GM12878 (cell line): ENCODE data around the gene GINM1. TPM values are rescaled to one million over a fixed set of nuclear protein-coding genes. Genes with fewer than 3 reads are reported as not detected.

Source experiments
- ATAC-seq: fragments of 200-7000 bp; cut with Tn5 transposase; 3 replicates; pipeline ENCODE4 v1.9.1; 2020; ENCODE audit warnings: mild to moderate bottlenecking, moderate library complexity
- BruUV-seq: library from RNA; stranded (reverse); fragments of 400-500 nt; replicated peaks from 2 replicates; lab custom pipeline; 2021; lab: Mats Ljungman, UMichigan
- CTCF ChIA-PET: fragments of 300-600 bp; sonication (Branson Sonifier 250); formaldehyde crosslinking; extraction: SDS; loops from one replicate; lab custom pipeline; 2021; ENCODE audit warnings: inconsistent platforms; lab: Yijun Ruan, JAX
- POLR2A ChIA-PET: fragments of 350-600 bp; formaldehyde crosslinking; extraction: SDS; loops from one replicate; lab custom pipeline; 2021; ENCODE audit warnings: inconsistent platforms; lab: Charles Lee
- RAD21 ChIA-PET: fragments of 300-600 bp; sonication (Branson Sonifier 250); formaldehyde crosslinking; loops from one replicate; lab custom pipeline; 2023; ENCODE audit warnings: antibody characterized with exemption; ENCODE audit not compliant: unreplicated experiment; lab: Charles Lee
- SMC1A ChIA-PET: fragments of 300-600 bp; sonication (Branson Sonifier 250); formaldehyde crosslinking; loops from one replicate; lab custom pipeline; 2023; ENCODE audit not compliant: unreplicated experiment, uncharacterized antibody; lab: Charles Lee
- DNase-seq: peaks from one replicate; pipeline ENCODE4 v3.0.0-alpha.2; 2011; ENCODE audit warnings: low read depth, low spot score
- FAIRE-seq: peaks from 3 replicates; lab custom pipeline; 2011; peaks lifted over from hg19 to GRCh38; lab: Jason Lieb, UNC
- H2AFZ ChIP-seq: 2 replicates; pipeline ENCODE4 v1.6.0; 2011; ENCODE audit warnings: low read depth, low read length, control low read depth; ENCODE audit not compliant: control insufficient read depth
- H3K27ac ChIP-seq: 2 replicates; pipeline ENCODE4 v1.5.1; 2011; ENCODE audit warnings: control low read depth; ENCODE audit not compliant: control insufficient read depth, insufficient read depth
- H3K27me3 ChIP-seq, 2 experiments: replicated peaks in 1 of 2; 2 replicates each; pipeline versions ENCODE4 v1.6.0 to v1.6.1; 2011; ENCODE audit warnings: low read length in 1 of 2; ENCODE audit not compliant: control insufficient read depth in 2 of 2, insufficient read depth in 2 of 2
- H3K36me3 ChIP-seq, 2 experiments: 2 replicates each; pipeline ENCODE4 v1.5.1; 2011; ENCODE audit warnings: low read length in 1 of 2; ENCODE audit not compliant: control insufficient read depth in 2 of 2, insufficient read depth in 2 of 2
- H3K4me1 ChIP-seq: 2 replicates; pipeline ENCODE4 v1.6.1; 2011; ENCODE audit warnings: mild to moderate bottlenecking, low read length, moderate library complexity, mixed read lengths; ENCODE audit not compliant: control insufficient read depth, insufficient read depth
- H3K4me2 ChIP-seq: 2 replicates; pipeline ENCODE4 v1.6.0; 2011; ENCODE audit warnings: control low read depth; ENCODE audit not compliant: control insufficient read depth, insufficient read depth
- H3K4me3 ChIP-seq: fragments of 200-600 bp; sonication (generic); 2 replicates; pipeline ENCODE4 v1.5.1; 2016
- H3K79me2 ChIP-seq: 2 replicates; pipeline ENCODE4 v1.6.0; 2011; ENCODE audit warnings: low read length; ENCODE audit not compliant: control insufficient read depth, insufficient read depth
- H3K9ac ChIP-seq: 2 replicates; pipeline ENCODE4 v1.8.0; 2011; ENCODE audit warnings: low read length, control low read depth, mixed read lengths; ENCODE audit not compliant: control insufficient read depth, insufficient read depth
- H3K9me3 ChIP-seq: replicated peaks from 3 replicates; pipeline ENCODE4 v1.5.1; 2011; ENCODE audit warnings: mild to moderate bottlenecking, low read length; ENCODE audit not compliant: control insufficient read depth, insufficient read depth
- H4K20me1 ChIP-seq: 2 replicates; pipeline ENCODE4 v1.6.0; 2011; ENCODE audit not compliant: control insufficient read depth, insufficient read depth
- ATF3 ChIP-seq: IDR thresholded peaks from 2 replicates; pipeline ENCODE4 v1.6.1; 2011; ENCODE audit warnings: low read depth, mild to moderate bottlenecking, low read length, moderate library complexity, borderline replicate concordance; ENCODE audit errors: extremely low read depth
- ATF7 ChIP-seq: fragments of 450-650 bp; IDR thresholded peaks from 2 replicates; pipeline ENCODE4 v1.6.1; 2016; ENCODE audit warnings: low read depth, mild to moderate bottlenecking
- BMI1 ChIP-seq: fragments of 450-650 bp; IDR thresholded peaks from 2 replicates; pipeline ENCODE4 v1.6.1; 2016; ENCODE audit warnings: mild to moderate bottlenecking, moderate library complexity, borderline replicate concordance
- CHD1 ChIP-seq: IDR thresholded peaks from 2 replicates; pipeline ENCODE4 v1.6.1; 2012; ENCODE audit warnings: low read depth, low read length, improper control_type of control experiment
- CUX1 ChIP-seq: IDR thresholded peaks from 2 replicates; pipeline ENCODE4 v1.6.1; 2012; ENCODE audit warnings: improper control_type of control experiment, low read depth, low read length; ENCODE audit not compliant: insufficient replicate concordance
- HCFC1 ChIP-seq: fragments of 150-350 bp; IDR thresholded peaks from 2 replicates; pipeline ENCODE4 v1.6.1; 2014; ENCODE audit warnings: low read length
- MEF2A ChIP-seq: IDR thresholded peaks from 2 replicates; pipeline ENCODE4 v1.6.1; 2011; ENCODE audit warnings: low read depth, mild to moderate bottlenecking, low read length, moderate library complexity; ENCODE audit not compliant: insufficient read depth
- MTA2 ChIP-seq: fragments of 450-650 bp; IDR thresholded peaks from 2 replicates; pipeline ENCODE4 v1.6.1; 2016; ENCODE audit warnings: low read depth, mild to moderate bottlenecking, moderate library complexity
- MYB ChIP-seq: fragments of 150-350 bp; IDR thresholded peaks from 2 replicates; pipeline ENCODE4 v1.6.1; 2014; ENCODE audit warnings: mild to moderate bottlenecking, low read depth, low read length, borderline replicate concordance
- NR2C2 ChIP-seq: IDR thresholded peaks from 2 replicates; pipeline ENCODE4 v1.6.1; 2011; ENCODE audit warnings: borderline replicate concordance, low read depth; ENCODE audit not compliant: control insufficient read depth, insufficient read length
- PML ChIP-seq: IDR thresholded peaks from 2 replicates; pipeline ENCODE4 v1.6.1; 2012; ENCODE audit warnings: low read length, inconsistent platforms
- RB1 ChIP-seq: fragments of 450-650 bp; formaldehyde crosslinking; IDR thresholded peaks from 2 replicates; pipeline ENCODE4 v1.6.1; 2017; ENCODE audit warnings: mild to moderate bottlenecking, borderline replicate concordance
- RCOR1 ChIP-seq: conservative IDR thresholded peaks from 2 replicates; pipeline ENCODE4 v1.6.1; 2012; ENCODE audit warnings: low read depth, low read length, improper control_type of control experiment
- RFX5 ChIP-seq: IDR thresholded peaks from 2 replicates; pipeline ENCODE4 v1.6.1; 2011; ENCODE audit warnings: low read depth, low read length, improper control_type of control experiment
- SMARCA5 ChIP-seq: fragments of 450-650 bp; IDR thresholded peaks from 2 replicates; pipeline ENCODE4 v1.6.1; 2017; ENCODE audit warnings: mild to moderate bottlenecking
- YY1 ChIP-seq: IDR thresholded peaks from 2 replicates; pipeline ENCODE4 v1.6.1; 2011; ENCODE audit warnings: low read depth, mild to moderate bottlenecking, low read length
- WGBS: methylation state at CpG from one replicate; pipeline ENCODE4 v1.1.6; 2016; ENCODE audit warnings: low lambda C conversion rate; ENCODE audit not compliant: insufficient replicate concordance, insufficient coverage; ENCODE audit errors: missing lambda C conversion rate; 5-methylcytosine and 5-hydroxymethylcytosine counted together
- in situ Hi-C: fragments of 300-500 bp; cut with MboI; formaldehyde crosslinking; loops from 9 replicates; pipeline ENCODE4 v1.14.3; 2018; ENCODE audit warnings: mixed read lengths
- intact Hi-C: fragments of 100-400 bp; cut with micrococcal nuclease; formaldehyde crosslinking; loops from one replicate; pipeline ENCODE4 v1.14.2; 2022; ENCODE audit not compliant: unreplicated experiment
- polyA plus RNA-seq, 11 experiments: library from polyadenylated mRNA; depleted of rRNA in 4 of 11; unstranded in 6 of 11; stranded (reverse) in 5 of 11; fragments of >200 nt; fragmentation: Nextera tagmentation in 4 of 11; fragmentation: Illumina TruSeq in 1 of 11; extraction: Ambion mirVana in 4 of 11; extraction: Trizol in 1 of 11; gene quantifications; 1 replicate in 1 of 11; 2 replicates in 10 of 11; pipeline versions ENCODE4 v1.2.1 to v1.2.3, GENCODE V29; 2011 to 2016; ENCODE audit warnings: inconsistent platforms in 2 of 11, missing spikeins in 2 of 11, low read depth in 1 of 11
- total RNA-seq, 4 experiments: library from RNA; depleted of rRNA in 3 of 4; stranded (reverse); fragments of >200 nt in 3 of 4; fragmentation: Illumina TruSeq in 1 of 4; extraction: Trizol in 1 of 4; gene quantifications; 2 replicates each; pipeline versions ENCODE4 v1.2.1 to v1.2.3, GENCODE V29; 2013 to 2021

The GINM1 gene
- total and polyA plus RNA-seq, 10 of the 15 experiments (the other 5 are each of a cell fraction or from before 2014, with no cell fraction given), result 10.6 to 38.1 (median 30.8) TPM

- no peak for TF ChIP-seq CUX1
- no peak for TF ChIP-seq YY1
- TF ChIP-seq RFX5, result no peak
- TF ChIP-seq MTA2, result no peak
Measured at GRCh38 chr6:149593408-149593807, 27.2 kb downstream of the GINM1 start (continued).

- H3K27ac ChIP-seq, result no peak overlapping the region
- no peaks in the 10 kb centered on the region for H4K20me1 ChIP-seq
- ChIA-PET POLR2A (no interaction called here), RAD21 (no interaction called here), CTCF (no interaction called here), SMC1A (no interaction called here)
- DNase-seq, result no peak
- H3K4me3 ChIP-seq, result no peak overlapping the region
- WGBS, result 99% methylated on average over 4 of the region's 4 CpGs
- no peaks in the 10 kb centered on the region for H3K27me3 ChIP-seq
- H3K79me2 ChIP-seq, result no peaks in the 10 kb centered on the region
- no TSS peak for BruUV-seq
- no peak for FAIRE-seq
- no peak overlapping the region for H3K4me2 ChIP-seq
- intact Hi-C loops, result no loop called here
- H2AFZ ChIP-seq, result no peak overlapping the region
- H3K9ac ChIP-seq, result no peak overlapping the region
- no peaks in the 10 kb centered on the region for H3K9me3 ChIP-seq
- no peaks in the 10 kb centered on the region for H3K4me1 ChIP-seq
- ATAC-seq, result no peak
- in situ Hi-C loops, result no loop called here
- peaks cover 2 to 11% of the 10 kb centered on the region in 2 experiments; a peak in 3 of 4 replicates for H3K36me3 ChIP-seq
- TF ChIP-seq NR2C2 (no peak), RCOR1 (no peak), ATF3 (no peak), SMARCA5 (no peak), HCFC1 (no peak), MYB (no peak), MEF2A (no peak), ATF7 (no peak), PML (no peak), RB1 (no peak), BMI1 (no peak), CHD1 (no peak)
Measured at GRCh38 chr6:149600508-149600907, 34.3 kb downstream of the GINM1 start.
